ENCODE measurements around the gene TPO. TPM values are rescaled to one million over a fixed set of nuclear protein-coding genes. Genes with fewer than 3 reads are reported as not detected.

TPO gene
- polyA plus RNA-seq, 3 donors, result not detected

GRCh38 chr2:1482981-1483380 is 69.7 kb downstream of the TPO start:
- Histone ChIP-seq H3K9me3 (replicated peaks in 1 of 2; ENCODE audit: control insufficient read depth in 1 of 2, insufficient read depth in 1 of 2, low read length in 2 of 2) (no peaks in the 10 kb centered on the region), H2AFZ (ENCODE audit: insufficient read depth, low read depth, low read length, poor library complexity, severe bottlenecking) (no peak overlapping the region), H3K79me2 (ENCODE audit: insufficient read depth, low read length) (no peaks in the 10 kb centered on the region), H3K27ac (ENCODE audit: low read depth in 1 of 2, low read length in 2 of 2) (no peak overlapping the region), H3K4me1 (ENCODE audit: control insufficient read depth in 1 of 2, insufficient read depth in 2 of 2, low read length in 2 of 2) (no peaks in the 10 kb centered on the region), H3K36me3 (replicated peaks in 1 of 2; ENCODE audit: control insufficient read depth in 1 of 2, insufficient read depth in 2 of 2, low read length in 2 of 2) (no peaks in the 10 kb centered on the region), H3K4me2 (replicated peaks; ENCODE audit: extremely low read depth, low read length, poor library complexity, severe bottlenecking) (no peak overlapping the region), H3K4me3 (replicated peaks in 1 of 3; ENCODE audit: low read depth in 2 of 3, low read length in 3 of 3) (no peak overlapping the region), H3K27me3 (ENCODE audit: control insufficient read depth in 2 of 2, insufficient read depth in 2 of 2, low read length in 2 of 2) (no peaks in the 10 kb centered on the region), H3K9ac (ENCODE audit: insufficient read depth, low read length, poor library complexity, severe bottlenecking) (no peak overlapping the region), H4K20me1 (ENCODE audit: insufficient read depth, low read length) (no peaks in the 10 kb centered on the region)
- no peaks in the 10 kb centered on the region for H3K4me1 Mint-ChIP-seq
- intact Hi-C loops (cut with micrococcal nuclease), result no loop called here
- H3K36me3 Mint-ChIP-seq, result no peaks in the 10 kb centered on the region
- no peak for TF ChIP-seq CTCF (IDR thresholded peaks at IDR 0.05)
- peaks cover 0 to 6% (median 0%) of the 10 kb centered on the region in 7 donors for H3K9me3 Mint-ChIP-seq
- DNase-seq, result no peak
- whole genome bisulfite sequencing (ENCODE audit: insufficient coverage), result 86% methylated on average over 4 of the region's 4 CpGs
- H3K4me3 Mint-ChIP-seq, result no peak overlapping the region
- H3K27me3 Mint-ChIP-seq (ENCODE audit: low read depth in 3 of 3), result no peaks in the 10 kb centered on the region
- no peak overlapping the region for H3K27ac Mint-ChIP-seq

DNA sequence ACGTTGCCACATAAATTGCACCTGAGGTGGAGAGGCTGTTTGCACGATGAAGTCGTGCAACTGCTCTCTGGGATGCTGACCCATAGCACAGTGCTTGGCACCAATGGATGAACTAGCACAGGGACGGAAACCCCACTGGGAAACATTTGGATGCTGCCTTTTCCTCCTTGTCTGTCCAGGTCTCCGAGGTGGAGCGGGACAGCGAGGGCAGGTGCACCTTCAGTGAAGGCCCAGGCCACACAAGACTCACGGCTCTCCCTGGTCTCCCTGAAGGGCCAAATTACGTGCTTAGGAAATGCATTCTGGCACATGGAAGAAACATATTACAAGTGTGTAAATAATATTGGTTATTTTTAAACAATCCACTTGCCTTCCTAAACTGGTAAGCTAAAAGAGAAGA is 70.3 kb downstream of the TPO start:
- no peaks in the 10 kb centered on the region for H4K20me1 ChIP-seq (ENCODE audit: insufficient read depth, low read length)
- H3K9ac ChIP-seq (ENCODE audit: insufficient read depth, low read length, poor library complexity, severe bottlenecking), result no peak overlapping the region
- H3K27me3 ChIP-seq (ENCODE audit: control insufficient read depth in 2 of 2, insufficient read depth in 2 of 2, low read length in 2 of 2), result no peaks in the 10 kb centered on the region
- intact Hi-C loops (cut with micrococcal nuclease), result no loop called here
- H3K4me3 Mint-ChIP-seq, result no peak overlapping the region
- H3K4me1 Mint-ChIP-seq, result no peaks in the 10 kb centered on the region
- peaks cover 0 to 8% (median 3%) of the 10 kb centered on the region in 7 donors for H3K9me3 Mint-ChIP-seq
- no peak overlapping the region for H3K4me2 ChIP-seq (replicated peaks; ENCODE audit: extremely low read depth, low read length, poor library complexity, severe bottlenecking)
- H3K27ac ChIP-seq (ENCODE audit: low read depth in 1 of 2, low read length in 2 of 2), result no peak overlapping the region
- H3K36me3 ChIP-seq (replicated peaks in 1 of 2; ENCODE audit: control insufficient read depth in 1 of 2, insufficient read depth in 2 of 2, low read length in 2 of 2), result no peaks in the 10 kb centered on the region
- H3K36me3 Mint-ChIP-seq, result no peaks in the 10 kb centered on the region
- H3K79me2 ChIP-seq (ENCODE audit: insufficient read depth, low read length), result no peaks in the 10 kb centered on the region
- H3K4me1 ChIP-seq (ENCODE audit: control insufficient read depth in 1 of 2, insufficient read depth in 2 of 2, low read length in 2 of 2), result no peaks in the 10 kb centered on the region
- H3K9me3 ChIP-seq (replicated peaks in 1 of 2; ENCODE audit: control insufficient read depth in 1 of 2, insufficient read depth in 1 of 2, low read length in 2 of 2), result no peaks in the 10 kb centered on the region
- no peak for DNase-seq
- no peak overlapping the region for H3K27ac Mint-ChIP-seq
- WGBS (ENCODE audit: insufficient coverage), result 90% methylated on average over 7 of the region's 9 CpGs
- H3K4me3 ChIP-seq (replicated peaks in 1 of 3; ENCODE audit: low read depth in 2 of 3, low read length in 3 of 3), result no peak overlapping the region
- no peak for TF ChIP-seq CTCF (IDR thresholded peaks at IDR 0.05)
- no peaks in the 10 kb centered on the region for H3K27me3 Mint-ChIP-seq (ENCODE audit: low read depth in 3 of 3)
- H2AFZ ChIP-seq (ENCODE audit: insufficient read depth, low read depth, low read length, poor library complexity, severe bottlenecking), result no peak overlapping the region

Measured in CD14-positive monocyte (primary cell).